ENCODE data around the gene APEX1. TPM values are rescaled to one million over a fixed set of nuclear protein-coding genes. Genes with fewer than 3 reads are reported as not detected.

APEX1 gene
- total and polyA plus RNA-seq, 2 of the 8 experiments (the other 6 are each of a cell fraction or from before 2014, with no cell fraction given), result 384 to 700 TPM

DNA sequence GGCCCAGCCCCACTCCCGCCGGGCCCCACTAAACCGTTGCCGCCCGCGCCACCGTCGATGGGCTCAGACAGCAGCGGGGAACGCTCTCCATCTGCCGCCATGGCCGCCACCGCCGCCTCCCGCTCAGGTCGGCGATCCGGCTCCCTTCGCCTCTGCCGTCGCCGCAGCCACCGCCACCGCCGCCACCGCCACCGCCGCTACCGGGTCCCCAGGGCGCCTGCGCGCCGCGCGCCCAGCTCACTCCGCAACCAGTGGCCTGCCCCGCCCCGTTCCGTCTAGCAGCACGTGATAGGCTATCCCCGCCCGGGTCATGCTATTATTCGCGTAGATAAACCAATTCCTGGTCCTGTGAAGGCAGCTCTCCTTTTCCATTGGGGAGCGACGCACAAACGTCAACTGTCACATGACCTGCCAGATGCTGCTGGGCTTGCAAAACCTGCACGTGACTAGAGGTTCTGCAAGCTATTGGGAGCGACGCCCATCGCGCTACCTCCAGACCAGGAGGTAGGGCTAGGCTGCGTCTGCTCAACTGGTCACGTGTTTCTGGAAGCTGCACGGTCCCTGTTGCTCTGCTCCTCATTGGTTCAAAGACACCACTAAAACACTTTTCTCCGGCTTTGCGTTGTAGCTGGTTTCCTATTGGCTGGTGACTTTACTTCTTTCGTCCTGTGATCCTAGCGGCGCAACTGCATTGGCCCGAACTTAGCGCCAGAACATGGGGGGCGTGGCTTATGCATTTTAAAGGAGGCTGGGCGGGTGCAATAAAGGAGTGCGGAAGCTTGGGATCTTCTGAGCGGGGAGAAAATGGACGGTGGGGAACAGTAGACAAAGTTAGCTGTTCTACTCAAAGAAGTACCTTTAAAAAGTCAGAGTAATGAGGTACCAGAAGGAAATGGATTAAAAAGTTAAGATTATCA, 6.5 kb downstream of the APEX1 start, which contains the start of gene PIP4P1 (continued):
- TF ChIP-seq POU5F1 (IDR thresholded peaks at IDR 0.05; ENCODE audit: low read depth, low read length) (no peak), SP1 (IDR thresholded peaks at IDR 0.05; ENCODE audit: low read depth, low read length) (peak; percentile 95), GABPA (IDR thresholded peaks at IDR 0.05; ENCODE audit: borderline replicate concordance, insufficient read depth, low read length) (no peak), SIRT6 (IDR thresholded peaks at IDR 0.05; ENCODE audit: low read length) (no peak), PHF8 (conservative IDR thresholded peaks at IDR 0.05; ENCODE audit: low read depth, low read length) (peak; percentile 95), TAF7 (optimal IDR thresholded peaks at IDR 0.05; ENCODE audit: borderline replicate concordance, low read depth, low read length) (peak; percentile 69), ASH2L (IDR thresholded peaks at IDR 0.05; ENCODE audit: low read length) (peak; percentile 81), SIX5 (IDR thresholded peaks at IDR 0.05; ENCODE audit: low read depth, low read length) (no peak), KDM1A (IDR thresholded peaks at IDR 0.05; ENCODE audit: borderline replicate concordance, low read length) (no peak), POLR2AphosphoS5 (IDR thresholded peaks at IDR 0.05; ENCODE audit: low read depth, low read length) (peak; percentile 68), RXRA (IDR thresholded peaks at IDR 0.05; ENCODE audit: insufficient read depth, low read depth, low read length) (no peak), SP4 (IDR thresholded peaks at IDR 0.05; ENCODE audit: low read length) (peak; percentile 34; the same call in 1 of the 2 replicates), KDM4A (IDR thresholded peaks at IDR 0.05; ENCODE audit: low read depth, low read length, severe bottlenecking) (no peak), NRF1 (IDR thresholded peaks at IDR 0.05; ENCODE audit: low read depth, low read length) (peak; percentile 55), SAP30 (IDR thresholded peaks at IDR 0.05; ENCODE audit: insufficient read depth, insufficient replicate concordance, low read length) (peak; percentile 43), CEBPB (IDR thresholded peaks at IDR 0.05; ENCODE audit: low read depth, low read length) (peak; percentile 65; the same call in 1 of the 2 replicates), CBX8 (IDR thresholded peaks at IDR 0.05; ENCODE audit: borderline replicate concordance, low read depth, low read length) (no peak), SIN3A (conservative IDR thresholded peaks at IDR 0.05 in 1 of 2, IDR thresholded peaks at IDR 0.05 in 1 of 2; ENCODE audit: low read depth in 1 of 2, low read length in 2 of 2) (peak in 1 of 2 experiments; percentile 92; a peak in 1 of 4 replicates), RNF2 (IDR thresholded peaks at IDR 0.05; ENCODE audit: borderline replicate concordance, low read depth, low read length, missing control alignments, poor library complexity, severe bottlenecking) (no peak)
- TF ChIP-seq, protein P1, sequence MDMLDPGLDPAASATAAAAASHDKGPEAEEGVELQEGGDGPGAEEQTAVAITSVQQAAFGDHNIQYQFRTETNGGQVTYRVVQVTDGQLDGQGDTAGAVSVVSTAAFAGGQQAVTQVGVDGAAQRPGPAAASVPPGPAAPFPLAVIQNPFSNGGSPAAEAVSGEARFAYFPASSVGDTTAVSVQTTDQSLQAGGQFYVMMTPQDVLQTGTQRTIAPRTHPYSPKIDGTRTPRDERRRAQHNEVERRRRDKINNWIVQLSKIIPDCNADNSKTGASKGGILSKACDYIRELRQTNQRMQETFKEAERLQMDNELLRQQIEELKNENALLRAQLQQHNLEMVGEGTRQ (IDR thresholded peaks at IDR 0.05; ENCODE audit: low read length), result peak; percentile 99
- TF ChIP-seq, protein P2, sequence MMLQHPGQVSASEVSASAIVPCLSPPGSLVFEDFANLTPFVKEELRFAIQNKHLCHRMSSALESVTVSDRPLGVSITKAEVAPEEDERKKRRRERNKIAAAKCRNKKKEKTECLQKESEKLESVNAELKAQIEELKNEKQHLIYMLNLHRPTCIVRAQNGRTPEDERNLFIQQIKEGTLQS (IDR thresholded peaks at IDR 0.05; ENCODE audit: insufficient read depth, low read depth, low read length), result peak; percentile 96
